Measurements from ENCODE around the gene CH25H. TPM values are rescaled to one million over a fixed set of nuclear protein-coding genes. Genes with fewer than 3 reads are reported as not detected.

CH25H gene
- total RNA-seq, 1 donor from 2014 or later: not detected

- no peak for DNase-seq (ENCODE audit: low spot score)
- Histone ChIP-seq H4K20me1 (ENCODE audit: low read depth) (no peaks in the 10 kb centered on the region), H3K27me3 (peaks cover 84% of the 10 kb centered on the region), H3K4me1 (peaks cover 9% of the 10 kb centered on the region), H3K4me3 (peak overlapping the region; percentile 48), H3K27ac (no peak overlapping the region), H3K9me3 (ENCODE audit: low read depth) (no peaks in the 10 kb centered on the region), H3F3A (ENCODE audit: low read depth) (peaks cover 6% of the 10 kb centered on the region), H3K9ac (no peak overlapping the region), H2AFZ (replicated peaks) (peak overlapping the region; percentile 13), H3K36me3 (no peaks in the 10 kb centered on the region), H3K79me2 (ENCODE audit: low read depth) (no peaks in the 10 kb centered on the region), H3K4me2 (peak overlapping the region; percentile 82)
- no peak for TF ChIP-seq CTCF (IDR thresholded peaks at IDR 0.05)
- TF ChIP-seq EZH2phosphoT487 (IDR thresholded peaks at IDR 0.05): peak; percentile 20
- peak; percentile 8 for TF ChIP-seq EZH2 (IDR thresholded peaks at IDR 0.05)
- Mint-ChIP-seq H3K27me3 (ENCODE audit: insufficient read depth, low read depth) (peaks cover 25% of the 10 kb centered on the region), H3K9me3 (no peaks in the 10 kb centered on the region), H3K4me3 (peak overlapping the region; percentile 80), H3K27ac (no peak overlapping the region), H3K36me3 (no peaks in the 10 kb centered on the region), H3K4me1 (peaks cover 7% of the 10 kb centered on the region)
Measured at GRCh38 chr10:89206402-89207180, 526 bp downstream of the CH25H start.

DNA sequence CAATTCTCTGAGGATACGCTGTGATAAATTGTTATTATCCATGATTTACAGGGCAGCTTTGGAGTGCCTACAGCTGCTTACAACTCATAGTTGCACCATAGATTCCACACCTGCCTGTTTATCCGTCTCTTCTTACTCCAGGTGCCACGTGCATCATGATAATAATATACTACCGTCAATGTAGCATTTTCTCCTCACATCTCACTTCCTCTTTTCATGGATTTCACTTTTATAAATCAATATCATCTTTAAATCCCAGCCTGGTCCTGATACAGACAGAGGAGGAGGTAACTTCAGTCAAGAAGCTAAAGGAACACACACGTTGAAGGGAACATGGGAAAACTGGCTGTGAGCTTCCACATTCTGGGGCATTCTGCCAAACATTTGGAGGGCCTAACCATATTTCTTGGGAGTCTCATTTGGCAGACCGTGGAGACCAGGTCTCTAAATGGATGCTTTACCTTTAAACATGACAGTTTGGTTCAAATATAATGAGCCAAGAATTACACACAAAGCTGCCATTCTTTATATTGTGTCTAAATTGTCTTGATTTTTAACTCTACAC is 2.4 kb downstream of the CH25H start:
- H3K9me3 ChIP-seq (ENCODE audit: low read depth): no peaks in the 10 kb centered on the region
- Mint-ChIP-seq H3K9me3 (no peaks in the 10 kb centered on the region), H3K4me3 (no peak overlapping the region), H3K36me3 (no peaks in the 10 kb centered on the region), H3K27me3 (ENCODE audit: insufficient read depth, low read depth) (peaks cover 27% of the 10 kb centered on the region), H3K4me1 (peaks cover 7% of the 10 kb centered on the region), H3K27ac (no peak overlapping the region)
- H3K4me2 ChIP-seq: no peak overlapping the region
- peaks cover 68% of the 10 kb centered on the region for H3K27me3 ChIP-seq
- H3K79me2 ChIP-seq (ENCODE audit: low read depth): no peaks in the 10 kb centered on the region
- H3K4me1 ChIP-seq: peaks cover 9% of the 10 kb centered on the region
- H3F3A ChIP-seq (ENCODE audit: low read depth): peaks cover 6% of the 10 kb centered on the region
- H4K20me1 ChIP-seq (ENCODE audit: low read depth): no peaks in the 10 kb centered on the region
- H3K36me3 ChIP-seq: no peaks in the 10 kb centered on the region
- no peak overlapping the region for H2AFZ ChIP-seq (replicated peaks)
- DNase-seq (ENCODE audit: low spot score): no peak
- no peak overlapping the region for H3K27ac ChIP-seq
- no peak for TF ChIP-seq EZH2 (IDR thresholded peaks at IDR 0.05)
- H3K4me3 ChIP-seq: no peak overlapping the region
- H3K9ac ChIP-seq: no peak overlapping the region

DNA sequence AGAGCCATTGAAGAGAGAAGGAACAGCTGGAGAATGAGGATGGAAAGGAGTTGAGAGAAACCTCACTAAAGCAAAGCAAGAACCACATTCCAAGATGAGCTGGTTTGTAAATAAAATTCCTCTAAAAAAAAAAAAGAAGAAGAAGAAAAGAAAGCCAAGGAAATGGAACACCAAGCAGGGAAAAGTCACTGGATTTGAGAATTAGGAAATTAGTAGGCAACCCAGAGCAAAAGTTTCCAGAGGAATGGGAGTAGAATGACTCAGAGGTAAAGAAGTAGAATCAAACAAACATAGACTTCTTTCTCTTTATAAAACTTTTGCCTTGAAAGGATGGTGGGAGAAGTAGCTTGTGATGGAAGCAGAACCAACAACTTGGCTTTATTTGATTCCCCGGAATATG is 3.9 kb downstream of the CH25H start:
- H3F3A ChIP-seq (ENCODE audit: low read depth): peaks cover 6% of the 10 kb centered on the region
- no peaks in the 10 kb centered on the region for H3K79me2 ChIP-seq (ENCODE audit: low read depth)
- TF ChIP-seq CTCF (IDR thresholded peaks at IDR 0.05) (no peak), EZH2phosphoT487 (IDR thresholded peaks at IDR 0.05) (no peak), EZH2 (IDR thresholded peaks at IDR 0.05) (no peak)
- H3K4me2 ChIP-seq: no peak overlapping the region
- peaks cover 9% of the 10 kb centered on the region for H3K4me1 ChIP-seq
- no peak overlapping the region for H2AFZ ChIP-seq (replicated peaks)
- no peak overlapping the region for H3K27ac Mint-ChIP-seq
- H3K9me3 ChIP-seq (ENCODE audit: low read depth): no peaks in the 10 kb centered on the region
- H3K27me3 Mint-ChIP-seq (ENCODE audit: insufficient read depth, low read depth): peaks cover 22% of the 10 kb centered on the region
- no peak for DNase-seq (ENCODE audit: low spot score)
- H4K20me1 ChIP-seq (ENCODE audit: low read depth): no peaks in the 10 kb centered on the region
- H3K4me3 Mint-ChIP-seq: no peak overlapping the region
- no peaks in the 10 kb centered on the region for H3K9me3 Mint-ChIP-seq
- no peak overlapping the region for H3K4me3 ChIP-seq
- peaks cover 53% of the 10 kb centered on the region for H3K27me3 ChIP-seq
- H3K4me1 Mint-ChIP-seq: peaks cover 7% of the 10 kb centered on the region
- H3K36me3 Mint-ChIP-seq: no peaks in the 10 kb centered on the region
- no peak overlapping the region for H3K9ac ChIP-seq
- H3K27ac ChIP-seq: no peak overlapping the region
- no peaks in the 10 kb centered on the region for H3K36me3 ChIP-seq

DNA sequence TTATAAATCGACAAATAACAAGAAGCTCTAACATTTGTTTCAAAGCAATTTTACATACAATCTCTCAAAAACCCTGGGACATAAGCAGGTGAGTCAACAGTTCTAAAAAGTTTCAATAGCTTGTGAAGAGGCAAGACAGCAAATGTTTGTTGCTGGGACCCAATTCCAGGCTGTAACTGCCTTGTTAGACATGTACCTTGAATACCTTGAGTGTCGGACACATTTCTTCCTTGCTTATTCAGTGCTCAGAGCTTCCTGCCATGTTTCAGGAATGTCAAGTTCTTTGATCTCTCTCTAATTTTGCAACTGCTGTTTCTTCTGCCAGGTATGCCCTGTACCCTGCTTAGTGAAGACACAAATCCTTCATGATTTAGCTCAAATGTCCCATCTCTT is 5.1 kb downstream of the CH25H start:
- peaks cover 41% of the 10 kb centered on the region for H3K27me3 ChIP-seq
- H3K27ac ChIP-seq: no peak overlapping the region
- no peaks in the 10 kb centered on the region for H3K79me2 ChIP-seq (ENCODE audit: low read depth)
- no peaks in the 10 kb centered on the region for H3K36me3 Mint-ChIP-seq
- H3K4me1 ChIP-seq: peaks cover 5% of the 10 kb centered on the region
- H3K4me3 Mint-ChIP-seq: no peak overlapping the region
- no peak for DNase-seq (ENCODE audit: low spot score)
- no peak overlapping the region for H3K4me3 ChIP-seq
- no peak overlapping the region for H2AFZ ChIP-seq (replicated peaks)
- H3F3A ChIP-seq (ENCODE audit: low read depth): no peaks in the 10 kb centered on the region
- TF ChIP-seq EZH2phosphoT487 (IDR thresholded peaks at IDR 0.05) (no peak), CTCF (IDR thresholded peaks at IDR 0.05) (no peak), EZH2 (IDR thresholded peaks at IDR 0.05) (no peak)
- H3K4me1 Mint-ChIP-seq: peaks cover 7% of the 10 kb centered on the region
- H3K36me3 ChIP-seq: no peaks in the 10 kb centered on the region
- no peak overlapping the region for H3K4me2 ChIP-seq
- H3K27ac Mint-ChIP-seq: no peak overlapping the region
- no peaks in the 10 kb centered on the region for H4K20me1 ChIP-seq (ENCODE audit: low read depth)
- H3K9ac ChIP-seq: no peak overlapping the region
- H3K9me3 ChIP-seq (ENCODE audit: low read depth): no peaks in the 10 kb centered on the region
- H3K27me3 Mint-ChIP-seq (ENCODE audit: insufficient read depth, low read depth): peaks cover 17% of the 10 kb centered on the region
- H3K9me3 Mint-ChIP-seq: no peaks in the 10 kb centered on the region

Data from neural progenitor cell (in vitro differentiated cells).